ENCODE results near the gene EIPR1.

- no peak for TF ChIP-seq CTCF (conservative IDR thresholded peaks at IDR 0.05; ENCODE audit: low read depth in 2 of 2)
- TF ChIP-seq REST (IDR thresholded peaks at IDR 0.05; ENCODE audit: unreplicated experiment) = no peak
- TF ChIP-seq JUNB (IDR thresholded peaks at IDR 0.05; ENCODE audit: unreplicated experiment) = no peak
- TF ChIP-seq EZH2 (IDR thresholded peaks at IDR 0.05; ENCODE audit: low read depth, unreplicated experiment) = no peak
- TF ChIP-seq CREB1 (CRISPR knock-in tag; IDR thresholded peaks at IDR 0.05; ENCODE audit: low read depth) = no peak
- no peak for TF ChIP-seq POLR2AphosphoS5 (IDR thresholded peaks at IDR 0.05; ENCODE audit: low read depth)
- no peak for TF ChIP-seq ZNF462 (CRISPR knock-in tag; IDR thresholded peaks at IDR 0.05)
- no peak for TF ChIP-seq EZH2phosphoT487 (IDR thresholded peaks at IDR 0.05; ENCODE audit: unreplicated experiment)
- no peak for TF ChIP-seq NANOG (IDR thresholded peaks at IDR 0.05; ENCODE audit: borderline replicate concordance)
- TF ChIP-seq STAT1 (IDR thresholded peaks at IDR 0.05; ENCODE audit: unreplicated experiment) = no peak
- no peak for TF ChIP-seq ZNF114 (CRISPR knock-in tag; IDR thresholded peaks at IDR 0.05)
- TF ChIP-seq ZNF331 (CRISPR knock-in tag; IDR thresholded peaks at IDR 0.05; ENCODE audit: low read depth) = no peak
- no peak for TF ChIP-seq ETS1 (IDR thresholded peaks at IDR 0.05)
Measured at GRCh38 chr2:3284657-3285630, 92.7 kb downstream of the EIPR1 start.
